Activated naive CD8-positive, alpha-beta T cell treated with anti-CD3 and anti-CD28 coated beads for 36 hours (primary cell): Measurements from ENCODE around the gene LPAR3. TPM values are rescaled to one million over a fixed set of nuclear protein-coding genes. Genes with fewer than 3 reads are reported as not detected.

ENCODE experiments used
- DNase-seq: peaks from one replicate; pipeline ENCODE4 v3.0.0; 2021
- H3K27ac Mint-ChIP-seq: one replicate; pipeline ENCODE4 v1.8.0; 2022; ENCODE audit warnings: mild to moderate bottlenecking, moderate library complexity, mixed read lengths
- H3K27me3 Mint-ChIP-seq: one replicate; pipeline ENCODE4 v1.8.0; 2022; ENCODE audit warnings: mild to moderate bottlenecking, mixed read lengths
- H3K36me3 Mint-ChIP-seq: one replicate; pipeline ENCODE4 v1.8.0; 2021; ENCODE audit warnings: mild to moderate bottlenecking, mixed read lengths
- H3K4me1 Mint-ChIP-seq: one replicate; pipeline ENCODE4 v1.8.0; 2021; ENCODE audit warnings: mixed read lengths
- H3K4me3 Mint-ChIP-seq: one replicate; pipeline ENCODE4 v1.8.0; 2022; ENCODE audit warnings: mild to moderate bottlenecking, moderate library complexity, mixed read lengths
- H3K9me3 Mint-ChIP-seq: one replicate; pipeline ENCODE4 v1.8.0; 2022; ENCODE audit warnings: mixed read lengths
- total RNA-seq, 2 experiments: library from RNA; stranded (reverse); gene quantifications; one replicate each; pipeline ENCODE4 v1.2.3, GENCODE V29; 2021

LPAR3 gene
- total RNA-seq, 2 experiments from 2014 or later: 1.1 to 1.4 TPM

- H3K27ac Mint-ChIP-seq: no peak overlapping the region
- DNase-seq: no peak
- no peaks in the 10 kb centered on the region for H3K36me3 Mint-ChIP-seq
- H3K4me1 Mint-ChIP-seq: peaks cover 3% of the 10 kb centered on the region
- H3K27me3 Mint-ChIP-seq: peaks cover 6% of the 10 kb centered on the region
- no peak overlapping the region for H3K4me3 Mint-ChIP-seq
- no peaks in the 10 kb centered on the region for H3K9me3 Mint-ChIP-seq
Measured at GRCh38 chr1:84771895-84772294, 121.1 kb downstream of the LPAR3 start.

- DNase-seq: no peak
- Mint-ChIP-seq H3K27ac (no peak overlapping the region), H3K4me1 (peaks cover 3% of the 10 kb centered on the region), H3K36me3 (no peaks in the 10 kb centered on the region), H3K9me3 (no peaks in the 10 kb centered on the region), H3K4me3 (no peak overlapping the region), H3K27me3 (peaks cover 6% of the 10 kb centered on the region)
Measured at GRCh38 chr1:84770481-84770880, 122.5 kb downstream of the LPAR3 start.

- Mint-ChIP-seq H3K4me3 (no peak overlapping the region), H3K36me3 (no peaks in the 10 kb centered on the region), H3K9me3 (no peaks in the 10 kb centered on the region), H3K4me1 (peaks cover 3% of the 10 kb centered on the region), H3K27ac (no peak overlapping the region), H3K27me3 (peaks cover 11% of the 10 kb centered on the region)
- no peak for DNase-seq
Measured at GRCh38 chr1:84769636-84770035, 123.4 kb downstream of the LPAR3 start.

- Mint-ChIP-seq H3K9me3 (no peaks in the 10 kb centered on the region), H3K4me1 (peaks cover 3% of the 10 kb centered on the region), H3K36me3 (no peaks in the 10 kb centered on the region), H3K4me3 (no peak overlapping the region), H3K27ac (no peak overlapping the region), H3K27me3 (peaks cover 11% of the 10 kb centered on the region)
- no peak for DNase-seq
Measured at GRCh38 chr1:84768634-84769033, 124.4 kb downstream of the LPAR3 start.

- Mint-ChIP-seq H3K4me3 (no peak overlapping the region), H3K27ac (no peak overlapping the region), H3K27me3 (peaks cover 9% of the 10 kb centered on the region), H3K36me3 (no peaks in the 10 kb centered on the region), H3K4me1 (peaks cover 2% of the 10 kb centered on the region), H3K9me3 (no peaks in the 10 kb centered on the region)
- DNase-seq: no peak
Measured at GRCh38 chr1:84763912-84764680, 128.9 kb downstream of the LPAR3 start.

GRCh38 chr1:84762664-84763063 is 130.3 kb downstream of the LPAR3 start:
- Mint-ChIP-seq H3K4me3 (no peak overlapping the region), H3K9me3 (no peaks in the 10 kb centered on the region), H3K27me3 (peaks cover 15% of the 10 kb centered on the region), H3K4me1 (peaks cover 12% of the 10 kb centered on the region), H3K27ac (no peak overlapping the region), H3K36me3 (no peaks in the 10 kb centered on the region)
- DNase-seq: no peak

Other genes with a start within 250 kb of the LPAR3 start
- gene SSX2IP, start 202.7 kb downstream of the LPAR3 start, total RNA-seq: 10 to 100 TPM; 12.4 to 13.1 TPM
- gene MCOLN2, start 103.9 kb upstream of the LPAR3 start, total RNA-seq: 10 to 100 TPM; 20.0 to 20.4 TPM
- gene MCOLN3, start 155.3 kb upstream of the LPAR3 start, total RNA-seq: under 1 TPM; 0.21 to 0.24 TPM